Osteocyte (in vitro differentiated cells): ENCODE measurements around the gene ABHD15. TPM values are rescaled to one million over a fixed set of nuclear protein-coding genes. Genes with fewer than 3 reads are reported as not detected.
A peak's percentile ranks its signal among the peaks of the same experiment; 100 is the strongest.

Experiments used
- DNase-seq: peaks from one replicate; pipeline ENCODE4 v3.0.0; 2021; ENCODE audit warnings: mixed read lengths; ENCODE audit not compliant: unreplicated experiment; ENCODE audit errors: extremely low spot score
- H3K27ac Mint-ChIP-seq: one replicate; pipeline ENCODE4 v1.8.0; 2021; ENCODE audit warnings: mild to moderate bottlenecking, mixed read lengths; ENCODE audit not compliant: unreplicated experiment
- H3K27me3 Mint-ChIP-seq: one replicate; pipeline ENCODE4 v1.8.0; 2021; ENCODE audit warnings: mixed read lengths; ENCODE audit not compliant: unreplicated experiment
- H3K36me3 Mint-ChIP-seq: one replicate; pipeline ENCODE4 v1.8.0; 2021; ENCODE audit warnings: mixed read lengths; ENCODE audit not compliant: unreplicated experiment
- H3K4me1 Mint-ChIP-seq: one replicate; pipeline ENCODE4 v1.8.0; 2021; ENCODE audit warnings: mixed read lengths; ENCODE audit not compliant: unreplicated experiment
- H3K4me3 Mint-ChIP-seq: one replicate; pipeline ENCODE4 v1.8.0; 2021; ENCODE audit warnings: mild to moderate bottlenecking, moderate library complexity, mixed read lengths; ENCODE audit not compliant: unreplicated experiment
- H3K9me3 Mint-ChIP-seq: one replicate; pipeline ENCODE4 v1.8.0; 2021; ENCODE audit warnings: mixed read lengths; ENCODE audit not compliant: unreplicated experiment
- total RNA-seq: library from RNA; stranded (reverse); gene quantifications from 2 replicates; pipeline ENCODE4 v1.2.1, GENCODE V29; 2021
- TF ChIP-seq, protein P1 (sequence below): fragments of 200-600 bp; sonication (generic); IDR thresholded peaks from 2 replicates; pipeline ENCODE4 v1.5.0; 2021; ENCODE audit warnings: antibody characterized with exemption, mild to moderate bottlenecking, moderate library complexity

Gene ABHD15
- total RNA-seq, 1 donor from 2014 or later: 12.8 TPM

- Mint-ChIP-seq H3K9me3 (no peaks in the 10 kb centered on the region), H3K4me1 (peaks cover 6% of the 10 kb centered on the region), H3K36me3 (peaks cover 20% of the 10 kb centered on the region), H3K27ac (no peak overlapping the region), H3K4me3 (no peak overlapping the region), H3K27me3 (no peaks in the 10 kb centered on the region)
- TF ChIP-seq, protein P1, sequence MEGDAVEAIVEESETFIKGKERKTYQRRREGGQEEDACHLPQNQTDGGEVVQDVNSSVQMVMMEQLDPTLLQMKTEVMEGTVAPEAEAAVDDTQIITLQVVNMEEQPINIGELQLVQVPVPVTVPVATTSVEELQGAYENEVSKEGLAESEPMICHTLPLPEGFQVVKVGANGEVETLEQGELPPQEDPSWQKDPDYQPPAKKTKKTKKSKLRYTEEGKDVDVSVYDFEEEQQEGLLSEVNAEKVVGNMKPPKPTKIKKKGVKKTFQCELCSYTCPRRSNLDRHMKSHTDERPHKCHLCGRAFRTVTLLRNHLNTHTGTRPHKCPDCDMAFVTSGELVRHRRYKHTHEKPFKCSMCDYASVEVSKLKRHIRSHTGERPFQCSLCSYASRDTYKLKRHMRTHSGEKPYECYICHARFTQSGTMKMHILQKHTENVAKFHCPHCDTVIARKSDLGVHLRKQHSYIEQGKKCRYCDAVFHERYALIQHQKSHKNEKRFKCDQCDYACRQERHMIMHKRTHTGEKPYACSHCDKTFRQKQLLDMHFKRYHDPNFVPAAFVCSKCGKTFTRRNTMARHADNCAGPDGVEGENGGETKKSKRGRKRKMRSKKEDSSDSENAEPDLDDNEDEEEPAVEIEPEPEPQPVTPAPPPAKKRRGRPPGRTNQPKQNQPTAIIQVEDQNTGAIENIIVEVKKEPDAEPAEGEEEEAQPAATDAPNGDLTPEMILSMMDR: no peak
- DNase-seq: no peak
These were observed 9.6 kb upstream of the ABHD15 start for GRCh38 chr17:29576214-29577000.

GRCh38 chr17:29575511-29576213 lies 8.8 kb upstream of the ABHD15 start:
- DNase-seq: peak; percentile 84
- no peaks in the 10 kb centered on the region for H3K27me3 Mint-ChIP-seq
- H3K9me3 Mint-ChIP-seq: no peaks in the 10 kb centered on the region
- H3K4me1 Mint-ChIP-seq: peaks cover 9% of the 10 kb centered on the region
- H3K36me3 Mint-ChIP-seq: peaks cover 20% of the 10 kb centered on the region
- no peak overlapping the region for H3K27ac Mint-ChIP-seq
- TF ChIP-seq, protein P1: no peak
- H3K4me3 Mint-ChIP-seq: no peak overlapping the region

GRCh38 chr17:29574732-29575510 lies 8.1 kb upstream of the ABHD15 start:
- TF ChIP-seq, protein P1: no peak
- Mint-ChIP-seq H3K36me3 (peaks cover 17% of the 10 kb centered on the region), H3K9me3 (no peaks in the 10 kb centered on the region), H3K27ac (no peak overlapping the region), H3K4me1 (peaks cover 10% of the 10 kb centered on the region), H3K4me3 (no peak overlapping the region), H3K27me3 (no peaks in the 10 kb centered on the region)
- DNase-seq: peak; percentile 80

DNA sequence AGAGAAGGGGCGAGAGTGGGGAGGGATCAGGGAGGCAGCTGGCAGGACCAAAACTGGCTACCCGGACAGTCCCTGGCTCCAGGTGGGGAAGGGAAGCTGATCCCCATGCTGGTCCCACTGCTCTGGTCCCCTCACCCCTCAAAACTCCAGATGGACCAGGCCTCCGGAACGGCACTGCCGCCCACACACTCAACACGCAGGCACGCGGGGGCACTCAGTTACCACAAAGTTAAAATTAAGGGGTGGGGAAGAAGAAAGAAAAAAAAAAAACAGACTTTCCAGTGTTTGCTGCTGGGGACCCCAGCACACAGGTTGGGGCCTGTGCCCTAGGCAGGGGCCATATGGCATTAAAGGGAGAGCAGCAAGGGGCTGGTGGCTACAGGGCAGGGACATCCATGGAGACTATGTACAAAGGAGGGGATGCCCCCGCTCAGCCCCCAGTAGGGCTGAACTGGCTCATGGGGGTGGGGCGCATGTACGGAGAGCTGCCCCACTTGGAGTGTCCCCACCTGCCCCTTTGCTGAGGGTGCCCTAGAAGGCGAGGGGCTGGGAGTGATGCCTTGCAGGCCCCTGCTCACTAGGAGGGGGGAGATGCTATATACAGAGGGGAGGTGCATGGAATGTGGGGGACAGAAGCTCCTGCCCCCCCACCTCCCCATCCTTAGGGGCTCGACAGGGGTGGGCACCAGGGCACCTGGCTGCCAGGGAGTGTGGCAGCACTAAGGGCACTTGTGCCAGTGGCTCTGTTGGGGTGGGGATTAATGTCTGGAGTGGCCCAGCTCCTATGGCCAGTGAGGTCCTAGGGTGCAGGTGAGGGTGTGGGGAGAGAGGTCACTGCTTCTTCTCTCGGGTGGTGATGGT lies 7.3 kb upstream of the ABHD15 start:
- DNase-seq: no peak
- Mint-ChIP-seq H3K9me3 (no peaks in the 10 kb centered on the region), H3K27me3 (no peaks in the 10 kb centered on the region), H3K36me3 (peaks cover 16% of the 10 kb centered on the region), H3K4me3 (no peak overlapping the region), H3K4me1 (peaks cover 15% of the 10 kb centered on the region), H3K27ac (peak overlapping the region; percentile 5)
- TF ChIP-seq, protein P1: no peak
